HEK293 (cell line): ENCODE data around the gene SH3RF1.

Experiments
- CTCF ChIA-PET: fragments of 350-600 bp; formaldehyde crosslinking; extraction: SDS; loops from one replicate; lab custom pipeline; 2021; ENCODE audit warnings: antibody characterized with exemption; lab: Yijun Ruan, JAX
- POLR2A ChIA-PET: fragments of 300-600 bp; formaldehyde crosslinking; extraction: SDS; loops from one replicate; lab custom pipeline; 2020; ENCODE audit warnings: antibody characterized with exemption, inconsistent platforms; lab: Yijun Ruan, JAX
- H3K27ac ChIP-seq: fragments of 200-500 bp; sonication (Bioruptor generic); 2 replicates; pipeline ENCODE4 v1.5.1; 2014; ENCODE audit warnings: low read depth, low read length, control low read depth, inconsistent platforms; ENCODE audit errors: extremely low read depth
- H3K36me3 ChIP-seq, 2 experiments: fragments of 200-500 bp in 1 of 2; sonication (Bioruptor generic) in 1 of 2; 1 replicate in 1 of 2; 2 replicates in 1 of 2; pipeline ENCODE4 v1.5.1; 2014 to 2017; ENCODE audit warnings: inconsistent platforms in 2 of 2, low read length in 2 of 2; ENCODE audit not compliant: control insufficient read depth in 2 of 2, insufficient read depth in 1 of 2
- H3K4me1 ChIP-seq: fragments of 200-500 bp; sonication (Bioruptor generic); 2 replicates; pipeline ENCODE4 v1.5.1; 2014; ENCODE audit warnings: mild to moderate bottlenecking, low read length, inconsistent platforms; ENCODE audit not compliant: control insufficient read depth, insufficient read depth
- H3K4me3 ChIP-seq: 2 replicates; pipeline ENCODE4 v1.5.1; 2011; ENCODE audit warnings: low read depth, mild to moderate bottlenecking, control low read depth, low read length, moderate library complexity
- H3K9me3 ChIP-seq: fragments of 200-500 bp; sonication (Bioruptor generic); 2 replicates; pipeline ENCODE4 v1.5.1; 2014; ENCODE audit warnings: low read depth, low read length, inconsistent platforms; ENCODE audit not compliant: control insufficient read depth, insufficient read depth
- HOXC10 ChIP-seq: sonication (generic); formaldehyde crosslinking; IDR thresholded peaks from 2 replicates; pipeline ENCODE4 v1.8.1; 2023; ENCODE audit warnings: mild to moderate bottlenecking, missing genetic modification reagents
- OSR2 ChIP-seq: fragments of 450-650 bp; formaldehyde crosslinking; IDR thresholded peaks from 2 replicates; pipeline ENCODE4 v1.5.1; 2016; ENCODE audit warnings: missing biosample characterization, missing genetic modification characterization
- PRDM1 ChIP-seq: fragments of 450-650 bp; formaldehyde crosslinking; IDR thresholded peaks from 2 replicates; pipeline ENCODE4; 2016; ENCODE audit warnings: missing biosample characterization, missing genetic modification characterization
- SCRT2 ChIP-seq: fragments of 450-650 bp; formaldehyde crosslinking; IDR thresholded peaks from 2 replicates; pipeline ENCODE4 v1.5.1; 2016; ENCODE audit warnings: missing biosample characterization, missing genetic modification characterization
- SETDB1 ChIP-seq: IDR thresholded peaks from one replicate; pipeline ENCODE4 v1.6.1; 2017; ENCODE audit warnings: mild to moderate bottlenecking, low read length, moderate library complexity, mixed read lengths; ENCODE audit not compliant: insufficient read length
- SP3 ChIP-seq: fragments of 450-650 bp; formaldehyde crosslinking; IDR thresholded peaks from 2 replicates; pipeline ENCODE4 v1.5.1; 2016; ENCODE audit warnings: missing biosample characterization, missing genetic modification characterization
- ZBTB8A ChIP-seq: fragments of 450-650 bp; formaldehyde crosslinking; IDR thresholded peaks from 2 replicates; pipeline ENCODE4 v1.5.1; 2016; ENCODE audit warnings: missing biosample characterization, missing genetic modification characterization
- ZFP3 ChIP-seq: fragments of 450-650 bp; formaldehyde crosslinking; IDR thresholded peaks from 2 replicates; pipeline ENCODE4 v1.5.1; 2016; ENCODE audit warnings: low read depth, missing biosample characterization, missing genetic modification characterization
- ZNF174 ChIP-seq: fragments of 450-650 bp; formaldehyde crosslinking; IDR thresholded peaks from 2 replicates; pipeline ENCODE4 v1.5.0; 2017; ENCODE audit warnings: missing biosample characterization, mild to moderate bottlenecking, missing genetic modification characterization
- ZNF221 ChIP-seq: fragments of 450-650 bp; formaldehyde crosslinking; IDR thresholded peaks from 2 replicates; pipeline ENCODE4 v1.5.1; 2017; ENCODE audit warnings: missing biosample characterization, missing genetic modification characterization, borderline replicate concordance
- ZNF248 ChIP-seq: fragments of 450-650 bp; formaldehyde crosslinking; IDR thresholded peaks from 2 replicates; pipeline ENCODE4 v1.5.1; 2017; ENCODE audit warnings: missing biosample characterization, missing genetic modification characterization
- ZNF341 ChIP-seq: fragments of 450-650 bp; formaldehyde crosslinking; IDR thresholded peaks from 2 replicates; pipeline ENCODE4; 2016; ENCODE audit warnings: low read depth, missing biosample characterization, missing genetic modification characterization
- ZNF549 ChIP-seq: fragments of 450-650 bp; IDR thresholded peaks from 2 replicates; pipeline ENCODE4 v1.5.1; 2018; ENCODE audit warnings: missing biosample characterization, missing genetic modification characterization, mild to moderate bottlenecking, inconsistent platforms, moderate library complexity
- ZNF677 ChIP-seq: fragments of 450-650 bp; IDR thresholded peaks from 2 replicates; pipeline ENCODE4 v1.5.0; 2018; ENCODE audit warnings: missing biosample characterization, mild to moderate bottlenecking, missing genetic modification characterization, moderate library complexity
- ZNF701 ChIP-seq: fragments of 450-650 bp; formaldehyde crosslinking; IDR thresholded peaks from 2 replicates; pipeline ENCODE4 v1.5.1; 2016; ENCODE audit warnings: missing biosample characterization, missing genetic modification characterization
- ZNF843 ChIP-seq: fragments of 450-650 bp; formaldehyde crosslinking; IDR thresholded peaks from 2 replicates; pipeline ENCODE4 v1.5.1; 2016; ENCODE audit warnings: missing biosample characterization, missing genetic modification characterization
- TF ChIP-seq, protein P1 (sequence below): fragments of 450-650 bp; formaldehyde crosslinking; optimal IDR thresholded peaks from 2 replicates; pipeline ENCODE3; 2016; ENCODE audit warnings: missing biosample characterization, mild to moderate bottlenecking, missing genetic modification characterization

SH3RF1 gene

GRCh38 chr4:169094656-169095231, 176.0 kb downstream of the SH3RF1 start:
- Histone ChIP-seq H3K4me1 (no peaks in the 10 kb centered on the region), H3K9me3 (no peaks in the 10 kb centered on the region), H3K4me3 (no peak overlapping the region), H3K27ac (no peak overlapping the region), H3K36me3 (peaks cover 0 to 39% of the 10 kb centered on the region in 2 experiments; a peak in 1 of 3 replicates)
- CTCF ChIA-PET: no interaction called here
- POLR2A ChIA-PET: no interaction called here
- TF ChIP-seq ZNF221 (tag by site-specific recombination) (no peak), OSR2 (tag by site-specific recombination) (no peak)

GRCh38 chr4:169092889-169093522, 177.8 kb downstream of the SH3RF1 start:
- H3K36me3 ChIP-seq: peaks cover 0 to 29% of the 10 kb centered on the region in 2 experiments; a peak in 1 of 3 replicates
- no peak overlapping the region for H3K27ac ChIP-seq

DNA sequence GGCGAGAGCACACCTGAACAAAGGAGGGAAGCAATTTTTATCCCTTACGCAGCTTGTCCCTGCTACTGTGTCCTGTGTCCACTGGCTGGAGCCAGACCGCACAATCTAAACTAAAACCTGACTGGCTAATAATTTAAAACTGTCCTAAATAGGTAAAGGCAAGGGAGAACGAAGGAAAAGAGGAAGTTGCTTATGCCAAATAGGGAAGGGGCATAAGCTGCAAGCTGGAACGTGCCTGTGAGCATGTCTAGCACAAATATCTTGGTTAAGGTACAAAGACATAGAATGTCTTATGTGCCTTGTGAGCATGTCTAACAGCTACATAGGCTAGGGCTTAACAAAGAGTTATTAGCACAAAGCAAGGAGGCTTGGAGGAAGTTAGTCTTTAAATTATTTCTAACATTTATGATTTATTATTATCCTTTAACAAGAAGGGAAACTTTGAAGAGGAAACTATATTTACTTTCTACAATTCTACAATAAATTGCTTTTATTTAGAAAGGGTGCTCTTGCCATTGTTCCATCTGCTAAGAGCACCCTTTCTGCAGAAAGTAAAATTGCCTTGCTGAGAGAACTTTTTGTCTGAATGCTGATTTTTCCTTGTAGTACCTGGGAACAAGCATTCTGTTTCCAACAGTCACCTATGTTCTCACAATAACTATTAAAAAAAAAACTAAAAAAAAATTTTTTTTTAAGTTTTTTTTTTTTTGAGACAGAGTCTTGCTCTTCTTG, 180.1 kb downstream of the SH3RF1 start:
- no peak overlapping the region for H3K4me3 ChIP-seq
- POLR2A ChIA-PET: no interaction called here
- peaks cover 0 to 11% of the 10 kb centered on the region in 2 experiments; a peak in 1 of 3 replicates for H3K36me3 ChIP-seq
- H3K9me3 ChIP-seq: no peaks in the 10 kb centered on the region
- CTCF ChIA-PET: no interaction called here
- no peaks in the 10 kb centered on the region for H3K4me1 ChIP-seq
- TF ChIP-seq SETDB1 (peak; percentile 71), ZNF677 (tag by site-specific recombination) (no peak)
- H3K27ac ChIP-seq: no peak overlapping the region

More at GRCh38 chr4:169092889-169093522, 177.8 kb downstream of the SH3RF1 start:
- ChIA-PET CTCF (no interaction called here), POLR2A (no interaction called here)
- no peaks in the 10 kb centered on the region for H3K9me3 ChIP-seq
- TF ChIP-seq ZNF341 (tag by site-specific recombination) (no peak), HOXC10 (no peak), PRDM1 (tag by site-specific recombination) (no peak), ZNF701 (tag by site-specific recombination) (no peak), ZNF843 (tag by site-specific recombination) (no peak), ZNF549 (no peak), SETDB1 (no peak), SP3 (tag by site-specific recombination) (no peak)
- TF ChIP-seq, protein P1, sequence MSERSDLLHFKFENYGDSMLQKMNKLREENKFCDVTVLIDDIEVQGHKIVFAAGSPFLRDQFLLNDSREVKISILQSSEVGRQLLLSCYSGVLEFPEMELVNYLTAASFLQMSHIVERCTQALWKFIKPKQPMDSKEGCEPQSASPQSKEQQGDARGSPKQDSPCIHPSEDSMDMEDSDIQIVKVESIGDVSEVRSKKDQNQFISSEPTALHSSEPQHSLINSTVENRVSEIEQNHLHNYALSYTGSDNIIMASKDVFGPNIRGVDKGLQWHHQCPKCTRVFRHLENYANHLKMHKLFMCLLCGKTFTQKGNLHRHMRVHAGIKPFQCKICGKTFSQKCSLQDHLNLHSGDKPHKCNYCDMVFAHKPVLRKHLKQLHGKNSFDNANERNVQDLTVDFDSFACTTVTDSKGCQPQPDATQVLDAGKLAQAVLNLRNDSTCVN (tag by site-specific recombination): no peak
- no peak overlapping the region for H3K4me3 ChIP-seq
- H3K4me1 ChIP-seq: no peaks in the 10 kb centered on the region

DNA sequence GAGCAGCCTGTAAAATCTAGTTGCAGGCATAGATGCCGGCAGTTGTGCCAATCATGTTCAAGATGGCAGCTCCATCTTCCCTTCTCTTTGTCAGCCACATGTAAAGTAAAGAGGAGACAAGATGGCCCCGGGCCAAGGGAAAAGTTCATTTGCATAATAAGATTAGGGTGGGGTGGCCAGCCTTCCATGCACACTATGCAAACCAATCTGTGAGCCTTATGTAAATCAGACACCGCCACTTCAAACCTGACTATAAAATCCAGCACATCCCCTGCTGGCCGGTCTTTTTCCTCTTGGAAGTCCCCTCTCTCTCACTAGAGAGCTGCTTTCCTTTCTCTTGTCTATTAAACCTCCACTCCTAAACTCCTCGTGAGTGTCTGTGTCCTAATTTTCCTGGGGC, 181.8 kb downstream of the SH3RF1 start:
- ChIA-PET CTCF (no interaction called here), POLR2A (no interaction called here)
- TF ChIP-seq, protein P1 (tag by site-specific recombination): no peak
- TF ChIP-seq ZNF174: no peak
- TF ChIP-seq ZBTB8A (tag by site-specific recombination): no peak
- no peak for TF ChIP-seq ZNF248 (tag by site-specific recombination)
- TF ChIP-seq SCRT2: no peak
- TF ChIP-seq ZFP3 (tag by site-specific recombination): no peak
- H3K4me3 ChIP-seq: no peak overlapping the region
- H3K36me3 ChIP-seq: peaks cover 0 to 3% of the 10 kb centered on the region in 2 experiments; a peak in 1 of 3 replicates
- no peak overlapping the region for H3K27ac ChIP-seq
- no peaks in the 10 kb centered on the region for H3K9me3 ChIP-seq
- H3K4me1 ChIP-seq: no peaks in the 10 kb centered on the region
